Measurements from ENCODE around the gene ESPN. TPM values are rescaled to one million over a fixed set of nuclear protein-coding genes. Genes with fewer than 3 reads are reported as not detected.

ESPN gene
- total RNA-seq, 2 donors from 2014 or later = 0.47 TPM; not detected in 1

GRCh38 chr1:6507461-6507911 lies 82.9 kb downstream of the ESPN start:
- TF ChIP-seq CTCF (IDR thresholded peaks at IDR 0.05) = no peak
- DNase-seq (ENCODE audit: low spot score) = no peak
- H3K27ac ChIP-seq = no peak overlapping the region
- peaks cover 0 to 22% of the 10 kb centered on the region in 2 donors for H3K4me1 ChIP-seq
- H3K36me3 ChIP-seq = no peaks in the 10 kb centered on the region
- no peaks in the 10 kb centered on the region for H3K27me3 ChIP-seq
- no peaks in the 10 kb centered on the region for H3K9me3 ChIP-seq
- no peak overlapping the region for H3K4me3 ChIP-seq

GRCh38 chr1:6508154-6508815 lies 83.7 kb downstream of the ESPN start:
- no peaks in the 10 kb centered on the region for H3K36me3 ChIP-seq
- no peaks in the 10 kb centered on the region for H3K27me3 ChIP-seq
- DNase-seq (ENCODE audit: low spot score) = no peak
- H3K4me3 ChIP-seq = no peak overlapping the region
- H3K27ac ChIP-seq = no peak overlapping the region
- peaks cover 0 to 18% of the 10 kb centered on the region in 2 donors for H3K4me1 ChIP-seq
- no peak for TF ChIP-seq CTCF (IDR thresholded peaks at IDR 0.05)
- H3K9me3 ChIP-seq = no peaks in the 10 kb centered on the region

GRCh38 chr1:6508816-6509189 lies 84.2 kb downstream of the ESPN start:
- DNase-seq (ENCODE audit: low spot score) = no peak
- no peaks in the 10 kb centered on the region for H3K36me3 ChIP-seq
- H3K9me3 ChIP-seq = no peaks in the 10 kb centered on the region
- H3K27ac ChIP-seq = no peak overlapping the region
- no peaks in the 10 kb centered on the region for H3K27me3 ChIP-seq
- H3K4me1 ChIP-seq = peaks cover 0 to 19% of the 10 kb centered on the region in 2 donors
- no peak overlapping the region for H3K4me3 ChIP-seq
- TF ChIP-seq CTCF (IDR thresholded peaks at IDR 0.05) = no peak

- Histone ChIP-seq H3K27me3 (no peaks in the 10 kb centered on the region), H3K4me1 (peaks cover 0 to 19% of the 10 kb centered on the region in 2 donors), H3K9me3 (no peaks in the 10 kb centered on the region), H3K27ac (no peak overlapping the region), H3K36me3 (no peaks in the 10 kb centered on the region), H3K4me3 (no peak overlapping the region)
- no peak for TF ChIP-seq CTCF (IDR thresholded peaks at IDR 0.05)
- no peak for DNase-seq (ENCODE audit: low spot score)
Measured at GRCh38 chr1:6509220-6509918, 84.8 kb downstream of the ESPN start.

- DNase-seq (ENCODE audit: low spot score) = no peak
- Histone ChIP-seq H3K9me3 (no peaks in the 10 kb centered on the region), H3K36me3 (no peaks in the 10 kb centered on the region), H3K4me3 (no peak overlapping the region), H3K27ac (no peak overlapping the region), H3K27me3 (no peaks in the 10 kb centered on the region), H3K4me1 (peaks cover 0 to 19% of the 10 kb centered on the region in 2 donors)
- no peak for TF ChIP-seq CTCF (IDR thresholded peaks at IDR 0.05)
Measured at GRCh38 chr1:6509919-6510291, 85.3 kb downstream of the ESPN start.
